ENCODE results near the gene AP2A2.

The AP2A2 gene

GRCh38 chr11:1032310-1032891 lies 106.7 kb downstream of the AP2A2 start:
- no peak overlapping the region for H2AFZ ChIP-seq (ENCODE audit: low read length)
- TF ChIP-seq EZH2phosphoT487 (IDR thresholded peaks at IDR 0.05; ENCODE audit: borderline replicate concordance) = no peak
- no peaks in the 10 kb centered on the region for H3F3A ChIP-seq (ENCODE audit: low read depth)
- no peaks in the 10 kb centered on the region for H3K79me2 ChIP-seq (ENCODE audit: insufficient read depth, low read length)
- H3K36me3 ChIP-seq (ENCODE audit: insufficient read depth, low read length) = no peaks in the 10 kb centered on the region
- H4K20me1 ChIP-seq (ENCODE audit: insufficient read depth, low read length, poor library complexity, severe bottlenecking) = no peaks in the 10 kb centered on the region
- H3K9ac ChIP-seq (ENCODE audit: low read depth, low read length, poor library complexity, severe bottlenecking) = no peak overlapping the region
- H3K4me1 ChIP-seq (ENCODE audit: insufficient read depth, low read length, poor library complexity, severe bottlenecking) = no peaks in the 10 kb centered on the region
- H3K9me2 ChIP-seq (replicated peaks; ENCODE audit: low read depth, low read length) = no peaks in the 10 kb centered on the region
- no peak overlapping the region for H3K4me3 ChIP-seq (ENCODE audit: low read length, poor library complexity, severe bottlenecking)
- H3K4me2 ChIP-seq (ENCODE audit: low read depth, low read length, poor library complexity, severe bottlenecking) = no peak overlapping the region
- H3K9me3 ChIP-seq (ENCODE audit: insufficient read depth, low read depth, low read length) = no peaks in the 10 kb centered on the region
- no peaks in the 10 kb centered on the region for H3K27me3 ChIP-seq (ENCODE audit: insufficient read depth, low read length, poor library complexity, severe bottlenecking)

GRCh38 chr11:1033016-1033798 lies 107.5 kb downstream of the AP2A2 start:
- Histone ChIP-seq H3K9me2 (replicated peaks; ENCODE audit: low read depth, low read length) (no peaks in the 10 kb centered on the region), H3F3A (ENCODE audit: low read depth) (no peaks in the 10 kb centered on the region), H3K4me2 (ENCODE audit: low read depth, low read length, poor library complexity, severe bottlenecking) (no peak overlapping the region), H3K9ac (ENCODE audit: low read depth, low read length, poor library complexity, severe bottlenecking) (no peak overlapping the region), H3K4me1 (ENCODE audit: insufficient read depth, low read length, poor library complexity, severe bottlenecking) (no peaks in the 10 kb centered on the region), H3K36me3 (ENCODE audit: insufficient read depth, low read length) (no peaks in the 10 kb centered on the region), H3K4me3 (ENCODE audit: low read length, poor library complexity, severe bottlenecking) (no peak overlapping the region), H4K20me1 (ENCODE audit: insufficient read depth, low read length, poor library complexity, severe bottlenecking) (no peaks in the 10 kb centered on the region), H3K27me3 (ENCODE audit: insufficient read depth, low read length, poor library complexity, severe bottlenecking) (no peaks in the 10 kb centered on the region), H3K9me3 (ENCODE audit: insufficient read depth, low read depth, low read length) (no peaks in the 10 kb centered on the region), H3K79me2 (ENCODE audit: insufficient read depth, low read length) (no peaks in the 10 kb centered on the region), H2AFZ (ENCODE audit: low read length) (no peak overlapping the region)
- no peak for TF ChIP-seq EZH2phosphoT487 (IDR thresholded peaks at IDR 0.05; ENCODE audit: borderline replicate concordance)

GRCh38 chr11:1034001-1034400 lies 108.3 kb downstream of the AP2A2 start:
- Histone ChIP-seq H3K9ac (ENCODE audit: low read depth, low read length, poor library complexity, severe bottlenecking) (no peak overlapping the region), H2AFZ (ENCODE audit: low read length) (no peak overlapping the region), H3K36me3 (ENCODE audit: insufficient read depth, low read length) (no peaks in the 10 kb centered on the region), H3K4me1 (ENCODE audit: insufficient read depth, low read length, poor library complexity, severe bottlenecking) (no peaks in the 10 kb centered on the region), H3F3A (ENCODE audit: low read depth) (no peaks in the 10 kb centered on the region), H3K9me3 (ENCODE audit: insufficient read depth, low read depth, low read length) (no peaks in the 10 kb centered on the region), H3K79me2 (ENCODE audit: insufficient read depth, low read length) (no peaks in the 10 kb centered on the region), H3K4me3 (ENCODE audit: low read length, poor library complexity, severe bottlenecking) (no peak overlapping the region), H3K4me2 (ENCODE audit: low read depth, low read length, poor library complexity, severe bottlenecking) (no peak overlapping the region), H4K20me1 (ENCODE audit: insufficient read depth, low read length, poor library complexity, severe bottlenecking) (no peaks in the 10 kb centered on the region), H3K9me2 (replicated peaks; ENCODE audit: low read depth, low read length) (no peaks in the 10 kb centered on the region), H3K27me3 (ENCODE audit: insufficient read depth, low read length, poor library complexity, severe bottlenecking) (no peaks in the 10 kb centered on the region)
- TF ChIP-seq CTCF (conservative IDR thresholded peaks at IDR 0.05; ENCODE audit: low read length) (no peak), EZH2phosphoT487 (IDR thresholded peaks at IDR 0.05; ENCODE audit: borderline replicate concordance) (no peak)

- Histone ChIP-seq H3K4me1 (ENCODE audit: insufficient read depth, low read length, poor library complexity, severe bottlenecking) (no peaks in the 10 kb centered on the region), H3K4me2 (ENCODE audit: low read depth, low read length, poor library complexity, severe bottlenecking) (no peak overlapping the region), H3F3A (ENCODE audit: low read depth) (no peaks in the 10 kb centered on the region), H3K36me3 (ENCODE audit: insufficient read depth, low read length) (no peaks in the 10 kb centered on the region), H2AFZ (ENCODE audit: low read length) (no peak overlapping the region), H3K4me3 (ENCODE audit: low read length, poor library complexity, severe bottlenecking) (no peak overlapping the region), H3K79me2 (ENCODE audit: insufficient read depth, low read length) (no peaks in the 10 kb centered on the region), H3K27me3 (ENCODE audit: insufficient read depth, low read length, poor library complexity, severe bottlenecking) (no peaks in the 10 kb centered on the region), H3K9ac (ENCODE audit: low read depth, low read length, poor library complexity, severe bottlenecking) (no peak overlapping the region), H4K20me1 (ENCODE audit: insufficient read depth, low read length, poor library complexity, severe bottlenecking) (no peaks in the 10 kb centered on the region), H3K9me2 (replicated peaks; ENCODE audit: low read depth, low read length) (no peaks in the 10 kb centered on the region), H3K9me3 (ENCODE audit: insufficient read depth, low read depth, low read length) (no peaks in the 10 kb centered on the region)
- no peak for TF ChIP-seq CTCF (conservative IDR thresholded peaks at IDR 0.05; ENCODE audit: low read length)
- no peak for TF ChIP-seq EZH2phosphoT487 (IDR thresholded peaks at IDR 0.05; ENCODE audit: borderline replicate concordance)
Observed at GRCh38 chr11:1034456-1035295, 109.0 kb downstream of the AP2A2 start.

Data from Loucy (cell line).